GM23338 (cell line): Measurements from ENCODE around the gene UBALD1.

Experiments
- CREB1 ChIP-seq: fragments of 250-450 bp; sonication (Bioruptor Pico); IDR thresholded peaks from 2 replicates; pipeline ENCODE4 v1.5.0; 2020; ENCODE audit warnings: low read depth, mild to moderate bottlenecking, moderate library complexity
- CTCF ChIP-seq, 2 experiments: fragments of 200-600 bp in 1 of 2; sonication (generic) in 1 of 2; conservative IDR thresholded peaks; 2 replicates each; pipeline versions ENCODE4 v1.5.1 to v1.6.1; 2016 to 2017; ENCODE audit warnings: antibody characterized with exemption in 2 of 2, low read depth in 2 of 2, mild to moderate bottlenecking in 2 of 2, moderate library complexity in 1 of 2
- EZH2 ChIP-seq: fragments of 200-600 bp; sonication (generic); IDR thresholded peaks from one replicate; pipeline ENCODE4 v1.8.0; 2017; ENCODE audit warnings: antibody characterized with exemption, mild to moderate bottlenecking, low read depth; ENCODE audit not compliant: unreplicated experiment
- JUNB ChIP-seq: IDR thresholded peaks from one replicate; pipeline ENCODE4 v1.6.1; 2016; ENCODE audit warnings: antibody characterized with exemption; ENCODE audit not compliant: unreplicated experiment
- POLR2AphosphoS5 ChIP-seq: IDR thresholded peaks from 2 replicates; pipeline ENCODE4 v1.6.1; 2016; ENCODE audit warnings: antibody characterized with exemption, low read depth
- REST ChIP-seq: IDR thresholded peaks from one replicate; pipeline ENCODE4 v1.6.1; 2018; ENCODE audit warnings: antibody characterized with exemption; ENCODE audit not compliant: unreplicated experiment

- no peak for TF ChIP-seq CTCF (conservative IDR thresholded peaks at IDR 0.05; ENCODE audit: low read depth in 2 of 2)
- no peak for TF ChIP-seq EZH2
- TF ChIP-seq POLR2AphosphoS5: no peak
- TF ChIP-seq JUNB: no peak
- TF ChIP-seq REST: no peak
- TF ChIP-seq CREB1: no peak
Observed at GRCh38 chr16:4578961-4579530, 35.6 kb downstream of the UBALD1 start.
